Caco-2 (cell line): ENCODE results near the gene ERICH2. TPM values are rescaled to one million over a fixed set of nuclear protein-coding genes. Genes with fewer than 3 reads are reported as not detected.

Source experiments
- BruUV-seq: library from RNA; stranded (reverse); fragments of 400-500 nt; replicated peaks from 2 replicates; lab custom pipeline; 2021; lab: Mats Ljungman, UMichigan
- CTCF ChIA-PET: fragments of 300-600 bp; sonication (Branson Sonifier 250); formaldehyde crosslinking; loops from one replicate; lab custom pipeline; 2022; ENCODE audit warnings: antibody characterized with exemption; lab: Charles Lee
- POLR2A ChIA-PET: fragments of 300-600 bp; sonication (Branson Sonifier 250); formaldehyde crosslinking; loops from one replicate; lab custom pipeline; 2022; ENCODE audit warnings: antibody characterized with exemption; lab: Charles Lee
- DNase-seq, 2 experiments: peaks; one replicate each; pipeline versions ENCODE4 v3.0.0 to v3.0.0-alpha.2; 2020 to 2022
- H3K27me3 ChIP-seq: replicated peaks from 2 replicates; pipeline ENCODE4 v1.6.0; 2011; ENCODE audit warnings: low read length; ENCODE audit not compliant: control insufficient read depth, insufficient read depth
- H3K36me3 ChIP-seq: 2 replicates; pipeline ENCODE4 v1.5.1; 2011; ENCODE audit warnings: low read length; ENCODE audit not compliant: control insufficient read depth, insufficient read depth
- H3K4me1 ChIP-seq: fragments of 250-450 bp; sonication (Bioruptor Pico); 2 replicates; pipeline ENCODE4 v1.5.1; 2020; ENCODE audit warnings: mild to moderate bottlenecking
- H3K4me3 ChIP-seq: 2 replicates; pipeline ENCODE4 v1.5.1; 2011; ENCODE audit warnings: low read depth, mild to moderate bottlenecking, control low read depth, low read length
- H3K9me3 ChIP-seq: fragments of 250-450 bp; sonication (Bioruptor Pico); 2 replicates; pipeline ENCODE4 v1.5.1; 2020; ENCODE audit warnings: mild to moderate bottlenecking, moderate library complexity
- H3K27ac Mint-ChIP-seq: one replicate; pipeline ENCODE4 v1.8.0; 2022; ENCODE audit warnings: mixed read lengths; ENCODE audit not compliant: unreplicated experiment
- H3K27me3 Mint-ChIP-seq: one replicate; pipeline ENCODE4 v1.8.0; 2022; ENCODE audit warnings: mixed read lengths; ENCODE audit not compliant: insufficient read depth, unreplicated experiment
- H3K36me3 Mint-ChIP-seq: one replicate; pipeline ENCODE4 v1.8.0; 2022; ENCODE audit warnings: mild to moderate bottlenecking, mixed read lengths; ENCODE audit not compliant: insufficient read depth, unreplicated experiment
- H3K4me1 Mint-ChIP-seq: one replicate; pipeline ENCODE4 v1.8.0; 2022; ENCODE audit warnings: low read depth, mixed read lengths; ENCODE audit not compliant: unreplicated experiment
- H3K4me3 Mint-ChIP-seq: one replicate; pipeline ENCODE4 v1.8.0; 2022; ENCODE audit warnings: mild to moderate bottlenecking, moderate library complexity, mixed read lengths; ENCODE audit not compliant: unreplicated experiment
- H3K9me3 Mint-ChIP-seq: one replicate; pipeline ENCODE4 v1.8.0; 2022; ENCODE audit warnings: mixed read lengths; ENCODE audit not compliant: unreplicated experiment
- CTCF ChIP-seq, 2 experiments: fragments of 200-600 bp in 1 of 2; IDR thresholded peaks; 1 replicate in 1 of 2; 2 replicates in 1 of 2; pipeline versions ENCODE4 v1.5.1 to v1.8.0; 2011 to 2022; ENCODE audit warnings: antibody characterized with exemption in 1 of 2, control low read depth in 1 of 2, inconsistent platforms in 1 of 2, low read depth in 1 of 2, low read length in 1 of 2, mild to moderate bottlenecking in 1 of 2, moderate library complexity in 1 of 2; ENCODE audit not compliant: insufficient read depth in 1 of 2, severe bottlenecking in 1 of 2, unreplicated experiment in 1 of 2
- intact Hi-C: fragments of 100-400 bp; cut with micrococcal nuclease; formaldehyde crosslinking; loops from one replicate; pipeline ENCODE4 v1.10.0; 2022; ENCODE audit not compliant: unreplicated experiment
- total RNA-seq: library from RNA; stranded (reverse); gene quantifications from 2 replicates; pipeline ENCODE4 v1.2.3, GENCODE V29; 2022

ERICH2 gene
- total RNA-seq, 1 experiment from 2014 or later: 3.1 TPM

GRCh38 chr2:170783549-170783948 is 13.4 kb downstream of the ERICH2 start:
- no peak overlapping the region for H3K4me3 Mint-ChIP-seq
- H3K36me3 Mint-ChIP-seq: no peaks in the 10 kb centered on the region
- POLR2A ChIA-PET: no interaction called here

GRCh38 chr2:170798996-170799395 is 28.8 kb downstream of the ERICH2 start:
- Mint-ChIP-seq H3K27ac (no peak overlapping the region), H3K4me3 (no peak overlapping the region), H3K36me3 (no peaks in the 10 kb centered on the region), H3K4me1 (no peaks in the 10 kb centered on the region), H3K9me3 (no peaks in the 10 kb centered on the region), H3K27me3 (no peaks in the 10 kb centered on the region)
- TF ChIP-seq CTCF (IDR thresholded peaks at IDR 0.05; ENCODE audit: insufficient read depth in 1 of 2, low read depth in 1 of 2, low read length in 1 of 2, severe bottlenecking in 1 of 2, unreplicated experiment in 1 of 2): no peak
- Histone ChIP-seq H3K27me3 (no peaks in the 10 kb centered on the region), H3K4me1 (no peaks in the 10 kb centered on the region), H3K4me3 (no peak overlapping the region), H3K36me3 (no peaks in the 10 kb centered on the region), H3K9me3 (no peaks in the 10 kb centered on the region)
- intact Hi-C loops: no loop called here
- BruUV-seq: no TSS peak
- no peak for DNase-seq
- ChIA-PET POLR2A (no interaction called here), CTCF (no interaction called here)

More at GRCh38 chr2:170783549-170783948, 13.4 kb downstream of the ERICH2 start:
- Histone ChIP-seq H3K27me3 (no peaks in the 10 kb centered on the region), H3K9me3 (no peaks in the 10 kb centered on the region), H3K4me3 (no peak overlapping the region), H3K4me1 (no peaks in the 10 kb centered on the region), H3K36me3 (no peaks in the 10 kb centered on the region)
- TF ChIP-seq CTCF (IDR thresholded peaks at IDR 0.05; ENCODE audit: insufficient read depth in 1 of 2, low read depth in 1 of 2, low read length in 1 of 2, severe bottlenecking in 1 of 2, unreplicated experiment in 1 of 2): no peak
- no peak for DNase-seq
- CTCF ChIA-PET: interaction anchor here (0.6 to 0.9 kb wide), 2 partner anchors 20 to 68 kb away, joined by 3 to 6 read pairs; no protein-coding TSS in a partner anchor
- H3K4me1 Mint-ChIP-seq: no peaks in the 10 kb centered on the region
- H3K27ac Mint-ChIP-seq: no peak overlapping the region
- intact Hi-C loops: no loop called here
- no peaks in the 10 kb centered on the region for H3K27me3 Mint-ChIP-seq
- H3K9me3 Mint-ChIP-seq: no peaks in the 10 kb centered on the region
- BruUV-seq: no TSS peak

- Mint-ChIP-seq H3K36me3 (no peaks in the 10 kb centered on the region), H3K27me3 (no peaks in the 10 kb centered on the region), H3K27ac (no peak overlapping the region), H3K4me1 (no peaks in the 10 kb centered on the region), H3K9me3 (no peaks in the 10 kb centered on the region), H3K4me3 (no peak overlapping the region)
- no peaks in the 10 kb centered on the region for H3K36me3 ChIP-seq
- POLR2A ChIA-PET: no interaction called here
- CTCF ChIA-PET: no interaction called here
- H3K4me1 ChIP-seq: peaks cover 4% of the 10 kb centered on the region; the same call in 1 of the 2 replicates
- no peak overlapping the region for H3K4me3 ChIP-seq
- TF ChIP-seq CTCF (IDR thresholded peaks at IDR 0.05; ENCODE audit: insufficient read depth in 1 of 2, low read depth in 1 of 2, low read length in 1 of 2, severe bottlenecking in 1 of 2, unreplicated experiment in 1 of 2): no peak
- intact Hi-C loops: no loop called here
- DNase-seq: no peak
- BruUV-seq: no TSS peak
- H3K27me3 ChIP-seq: no peaks in the 10 kb centered on the region
- H3K9me3 ChIP-seq: no peaks in the 10 kb centered on the region
Observed at GRCh38 chr2:170806548-170806947, 36.4 kb downstream of the ERICH2 start.
